Stimulated activated effector memory CD8-positive, alpha-beta T cell treated with anti-CD3 and anti-CD28 coated beads, Interleukin-12 subunit alpha, Interleukin-12 subunit beta, amount 100 ng/mL, for 72 hours (primary cell): ENCODE measurements around the gene DCP2.
A peak's percentile ranks its signal among the peaks of the same experiment; 100 is the strongest.

ENCODE experiments used
- ATAC-seq: fragments of 150-1000 bp; cut with Tn5 transposase; 2 replicates; pipeline ENCODE4 v1.10.0; 2021
- DNase-seq, 2 donors: peaks; one replicate each; pipeline ENCODE4 v3.0.0; 2021 to 2022; ENCODE audit warnings: low spot score in 2 of 2
- H3K27ac Mint-ChIP-seq: one replicate; pipeline ENCODE4 v1.8.0; 2022; ENCODE audit warnings: mild to moderate bottlenecking, mixed read lengths
- H3K36me3 Mint-ChIP-seq: one replicate; pipeline ENCODE4 v1.8.0; 2022; ENCODE audit warnings: mild to moderate bottlenecking, mixed read lengths
- H3K4me1 Mint-ChIP-seq: one replicate; pipeline ENCODE4 v1.8.0; 2022; ENCODE audit warnings: mixed read lengths
- H3K4me3 Mint-ChIP-seq: one replicate; pipeline ENCODE4 v1.8.0; 2022; ENCODE audit warnings: mild to moderate bottlenecking, mixed read lengths
- H3K9me3 Mint-ChIP-seq: one replicate; pipeline ENCODE4 v1.8.0; 2022; ENCODE audit warnings: mixed read lengths

DCP2 gene

DNA sequence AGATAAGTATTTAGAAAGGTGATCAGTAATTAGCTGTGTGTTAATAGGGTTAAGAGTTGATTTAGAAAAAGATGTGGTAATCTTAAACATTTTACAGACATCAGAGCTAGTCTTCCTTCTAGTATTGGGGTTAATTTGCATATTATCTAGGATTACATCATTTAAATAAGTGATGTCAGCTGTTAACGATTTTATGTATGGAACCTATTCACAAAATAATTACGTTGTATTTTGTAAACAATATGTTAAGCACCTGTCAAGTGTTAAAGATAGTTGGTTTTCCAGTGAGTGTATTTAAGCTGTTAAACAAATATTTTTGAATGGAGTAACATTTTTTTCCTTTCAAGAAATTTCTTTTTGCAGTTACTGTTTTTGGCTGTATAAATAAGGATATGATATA lies 2.2 kb downstream of the DCP2 start:
- DNase-seq (no peak), ATAC-seq (no peak)
- Mint-ChIP-seq H3K9me3 (no peaks in the 10 kb centered on the region), H3K36me3 (peaks cover 53% of the 10 kb centered on the region), H3K4me3 (peak overlapping the region; percentile 96), H3K4me1 (peaks cover 47% of the 10 kb centered on the region), H3K27ac (peak overlapping the region; percentile 97)

DNA sequence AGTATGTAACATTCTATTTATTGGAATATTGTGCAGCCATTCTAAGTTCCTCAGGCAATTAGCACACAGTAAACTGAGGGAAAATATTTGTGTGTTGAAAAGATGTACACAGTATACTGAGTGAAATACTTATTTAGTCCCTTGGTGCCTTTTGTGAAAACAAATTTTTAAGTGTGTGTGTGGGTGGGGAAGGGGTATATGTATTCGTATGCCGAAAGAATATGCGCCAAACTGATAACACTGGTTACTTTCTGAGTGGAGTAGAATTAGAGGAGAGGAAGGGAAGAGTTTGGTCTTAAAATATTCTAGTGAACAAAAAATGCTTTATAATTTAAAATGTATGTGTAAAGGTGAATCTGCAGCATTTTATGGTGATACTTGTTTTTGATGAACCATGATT lies 3.1 kb downstream of the DCP2 start:
- Mint-ChIP-seq H3K27ac (no peak overlapping the region), H3K4me3 (peak overlapping the region; percentile 96)
- no peak for DNase-seq

DNA sequence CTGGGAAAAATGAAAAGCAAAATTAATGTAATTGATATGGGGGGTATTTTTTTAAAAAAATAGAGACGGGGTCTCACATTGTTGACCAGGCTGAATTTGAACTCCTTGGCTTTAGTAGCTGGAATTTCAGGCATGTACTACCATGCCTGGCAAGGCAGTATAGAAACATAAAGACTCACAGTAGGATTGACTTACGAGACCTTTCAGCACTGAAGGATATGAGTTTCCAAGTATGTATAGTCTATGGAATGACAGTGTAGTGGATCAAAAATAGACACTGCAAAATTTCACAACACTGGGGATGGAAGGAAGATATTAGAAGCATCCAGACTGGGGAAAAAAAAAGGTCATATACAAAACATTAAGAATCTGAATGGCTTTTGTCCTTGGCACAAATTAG lies 6.8 kb downstream of the DCP2 start:
- ATAC-seq (no peak), DNase-seq (no peak)
- Mint-ChIP-seq H3K9me3 (no peaks in the 10 kb centered on the region), H3K27ac (peak overlapping the region; percentile 11), H3K4me3 (no peak overlapping the region), H3K4me1 (peaks cover 34% of the 10 kb centered on the region), H3K36me3 (peaks cover 41% of the 10 kb centered on the region)

More for the DNA sequence above, 3.1 kb downstream of the DCP2 start:
- Mint-ChIP-seq H3K36me3 (peaks cover 53% of the 10 kb centered on the region), H3K9me3 (no peaks in the 10 kb centered on the region), H3K4me1 (peaks cover 51% of the 10 kb centered on the region)
- ATAC-seq = no peak

DNA sequence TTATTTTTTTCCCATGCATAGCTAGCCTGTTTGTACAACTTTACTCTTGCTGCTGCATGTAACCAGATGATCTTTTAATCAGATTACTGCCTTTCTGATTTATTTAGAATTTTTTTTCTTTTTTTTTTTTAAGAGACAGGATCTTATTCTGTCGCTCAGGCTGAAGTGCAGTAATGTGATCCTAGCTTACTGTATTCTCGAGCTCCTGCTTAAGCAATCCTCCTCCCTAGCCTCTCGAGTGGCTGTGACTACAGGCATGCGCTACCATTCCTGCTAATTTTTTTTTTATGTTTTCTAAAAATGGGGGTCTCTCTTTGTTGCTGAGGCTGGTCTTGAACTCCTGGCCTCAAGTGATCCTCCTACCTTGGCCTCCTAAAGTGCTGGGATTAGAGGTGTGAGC lies 9.6 kb downstream of the DCP2 start:
- Mint-ChIP-seq H3K4me3 (no peak overlapping the region), H3K9me3 (no peaks in the 10 kb centered on the region), H3K4me1 (peaks cover 39% of the 10 kb centered on the region), H3K27ac (no peak overlapping the region), H3K36me3 (peaks cover 49% of the 10 kb centered on the region)
- no peak for DNase-seq
- no peak for ATAC-seq

DNA sequence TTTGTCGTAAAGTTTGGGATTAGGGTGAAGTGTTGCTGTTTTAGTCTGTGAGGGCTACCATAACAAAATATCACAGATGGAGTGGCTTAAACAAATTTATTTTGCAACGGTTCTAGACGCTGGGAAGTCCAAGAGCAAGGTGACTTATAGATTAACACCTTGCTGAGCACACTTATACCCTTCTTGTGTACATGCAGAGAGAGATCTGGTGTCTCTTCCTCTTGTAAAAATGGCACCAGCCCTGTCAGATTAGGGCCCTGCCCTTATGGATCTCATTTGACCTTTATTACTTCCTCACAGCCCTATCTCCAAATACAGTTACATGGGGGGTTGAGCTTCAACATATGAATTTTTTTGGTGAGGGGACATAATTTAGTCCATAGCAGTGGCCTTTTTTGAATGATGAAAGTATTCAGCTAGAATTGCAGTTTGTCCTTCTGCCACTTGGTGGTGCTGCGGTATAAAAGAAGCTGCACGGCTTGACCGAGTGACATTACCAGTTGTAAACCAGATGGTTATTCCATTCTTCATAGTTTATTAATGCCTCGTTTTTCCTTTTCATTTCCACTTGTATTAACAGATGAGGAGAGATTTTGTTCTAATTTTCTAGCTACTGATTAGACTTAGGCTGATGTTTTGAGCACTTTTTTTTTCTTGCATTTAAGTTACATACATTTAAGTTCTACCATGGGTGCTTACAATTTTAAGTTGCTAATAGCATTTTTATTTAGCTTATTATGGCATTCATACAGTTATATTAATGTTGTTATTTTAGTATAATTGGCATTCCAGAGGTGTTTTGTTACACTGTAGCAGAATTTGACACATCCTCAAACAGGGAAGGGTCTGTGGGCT lies 19.4 kb downstream of the DCP2 start:
- Mint-ChIP-seq H3K4me3 (no peak overlapping the region), H3K4me1 (peaks cover 6% of the 10 kb centered on the region), H3K36me3 (peaks cover 96% of the 10 kb centered on the region), H3K27ac (no peak overlapping the region), H3K9me3 (no peaks in the 10 kb centered on the region)
- ATAC-seq (peak; percentile 72), DNase-seq (peak; percentile 72 to 88)

DNA sequence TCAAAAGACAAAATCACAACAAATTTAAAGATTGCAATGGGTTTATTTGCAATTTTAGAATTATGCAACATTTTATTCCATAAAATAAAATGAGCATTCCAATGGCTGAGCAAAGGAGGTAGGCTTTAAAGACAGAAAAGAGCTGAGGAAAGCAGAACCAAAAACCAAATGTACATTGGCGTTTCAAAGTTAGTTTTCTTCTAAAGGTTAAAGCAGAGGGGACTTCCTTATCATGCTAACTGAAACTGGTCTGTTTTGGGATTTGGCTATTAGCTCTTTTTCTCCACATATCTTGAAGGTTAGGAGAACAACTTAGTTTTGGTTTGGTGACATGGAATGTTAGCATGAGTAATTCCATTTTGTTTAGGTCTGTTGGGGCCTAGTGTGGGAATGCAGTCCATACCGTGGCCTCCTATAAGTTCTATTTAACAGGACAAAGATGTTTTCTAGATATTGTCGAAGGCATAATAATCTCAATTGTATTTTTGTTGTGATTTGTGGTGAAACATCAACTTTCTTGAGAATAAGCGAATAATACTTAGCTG lies 20.3 kb downstream of the DCP2 start:
- DNase-seq (no peak), ATAC-seq (no peak)
- Mint-ChIP-seq H3K36me3 (peaks cover 99% of the 10 kb centered on the region), H3K9me3 (no peaks in the 10 kb centered on the region), H3K27ac (no peak overlapping the region), H3K4me1 (peaks cover 6% of the 10 kb centered on the region), H3K4me3 (no peak overlapping the region)

DNA sequence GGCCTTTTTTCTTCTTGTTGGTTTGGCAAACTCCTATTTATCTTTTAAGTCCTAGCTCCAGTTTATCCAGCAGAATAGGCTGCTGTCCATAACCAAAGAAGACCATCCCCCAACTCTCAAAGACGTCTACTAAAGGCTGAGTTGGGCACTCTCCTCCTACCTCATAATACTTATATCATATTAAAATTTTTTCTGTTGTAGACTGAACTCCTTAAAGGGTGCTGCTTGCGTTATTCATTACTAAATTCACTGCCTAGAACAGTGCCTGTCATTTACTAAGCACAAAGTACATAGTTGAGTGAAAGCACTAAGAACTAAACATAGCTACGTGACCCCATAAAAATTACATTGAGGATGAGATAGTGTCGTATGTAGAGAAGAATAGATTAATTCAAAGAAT lies 21.7 kb downstream of the DCP2 start:
- Mint-ChIP-seq H3K4me1 (peaks cover 6% of the 10 kb centered on the region), H3K36me3 (peaks cover 100% of the 10 kb centered on the region), H3K27ac (no peak overlapping the region), H3K9me3 (no peaks in the 10 kb centered on the region), H3K4me3 (no peak overlapping the region)
- ATAC-seq = no peak
- no peak for DNase-seq

DNA sequence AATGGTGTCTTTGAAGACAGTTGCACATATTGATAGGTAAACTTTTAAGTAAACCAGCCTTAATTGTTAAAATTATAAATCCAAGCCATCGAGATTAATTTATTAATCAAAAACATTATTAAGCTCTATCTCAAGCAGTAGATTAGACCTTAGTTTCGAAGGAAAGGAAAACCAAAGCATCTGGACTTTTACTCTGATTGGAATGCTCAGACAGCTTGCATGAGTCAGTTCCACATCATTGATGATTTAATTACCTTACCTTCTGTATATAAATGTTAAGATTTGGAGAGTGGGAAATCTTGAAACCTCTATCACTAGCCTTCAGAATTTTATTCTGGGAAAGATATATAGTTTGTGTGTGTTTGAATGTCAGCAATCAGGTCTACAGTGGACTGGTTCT lies 23.9 kb downstream of the DCP2 start:
- Mint-ChIP-seq H3K36me3 (peaks cover 100% of the 10 kb centered on the region), H3K4me1 (peaks cover 6% of the 10 kb centered on the region), H3K4me3 (no peak overlapping the region), H3K27ac (no peak overlapping the region), H3K9me3 (no peaks in the 10 kb centered on the region)
- DNase-seq (no peak), ATAC-seq (no peak)

DNA sequence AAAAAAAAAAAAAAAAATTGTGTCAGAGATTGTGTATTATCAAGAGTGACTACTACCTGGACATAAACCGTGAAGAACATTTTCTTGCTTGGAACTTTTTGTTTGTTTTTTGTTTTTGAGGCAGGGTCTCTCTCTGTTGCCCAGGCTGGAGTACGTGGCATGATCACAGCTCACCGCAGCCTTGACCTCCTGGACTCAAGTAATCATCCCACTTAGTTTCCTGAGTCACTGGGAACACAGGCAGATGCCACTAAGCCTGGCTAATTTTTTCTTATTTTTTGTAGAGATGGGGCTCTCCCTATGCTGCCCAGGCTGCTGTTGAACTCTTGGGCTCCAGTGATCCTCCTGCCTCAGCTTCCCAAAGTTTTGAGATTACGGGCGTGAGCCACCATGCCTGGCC lies 25.8 kb downstream of the DCP2 start:
- DNase-seq (no peak), ATAC-seq (no peak)
- Mint-ChIP-seq H3K4me3 (no peak overlapping the region), H3K9me3 (no peaks in the 10 kb centered on the region), H3K36me3 (peaks cover 92% of the 10 kb centered on the region), H3K4me1 (no peaks in the 10 kb centered on the region), H3K27ac (no peak overlapping the region)

DNA sequence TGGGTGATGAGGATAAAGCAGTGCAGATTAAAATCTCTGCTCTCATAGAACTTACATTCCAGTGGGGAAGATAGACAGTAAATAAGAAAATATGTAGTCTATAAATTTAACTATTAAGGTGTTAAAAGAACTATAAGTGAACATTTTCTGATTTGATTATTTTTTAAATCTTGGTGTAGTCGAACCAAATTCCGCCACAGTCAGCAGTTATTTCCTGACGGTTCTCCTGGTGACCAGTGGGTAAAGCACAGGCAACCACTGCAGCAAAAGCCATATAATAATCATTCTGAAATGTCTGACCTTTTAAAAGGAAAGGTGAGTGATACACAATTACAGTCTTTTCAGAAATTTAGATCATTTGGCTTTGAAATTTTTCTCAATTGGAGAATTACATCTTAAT lies 27.2 kb downstream of the DCP2 start:
- H3K27ac Mint-ChIP-seq = no peak overlapping the region
- ATAC-seq (no peak), DNase-seq (no peak)
- no peaks in the 10 kb centered on the region for H3K4me1 Mint-ChIP-seq
- no peak overlapping the region for H3K4me3 Mint-ChIP-seq
- H3K36me3 Mint-ChIP-seq = peaks cover 92% of the 10 kb centered on the region
- no peaks in the 10 kb centered on the region for H3K9me3 Mint-ChIP-seq

DNA sequence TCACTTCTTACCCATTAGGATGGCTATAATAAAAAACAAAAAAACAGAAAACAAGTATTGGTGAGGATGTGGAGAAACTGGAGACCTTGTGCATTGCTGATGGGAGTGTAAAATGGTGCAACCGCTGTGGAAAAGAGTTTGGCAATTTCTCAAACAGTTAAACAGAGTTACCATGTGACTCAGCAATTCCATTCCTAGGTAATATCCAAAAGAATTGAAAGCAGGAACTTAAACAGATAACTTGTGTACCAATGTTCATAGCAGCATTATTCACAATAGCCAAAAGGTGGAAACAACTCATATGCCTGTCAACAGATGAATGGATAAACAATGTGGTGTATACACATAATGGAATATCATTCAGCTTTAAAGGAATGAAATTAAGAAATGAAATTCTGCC lies 28.9 kb downstream of the DCP2 start:
- DNase-seq (no peak), ATAC-seq (no peak)
- Mint-ChIP-seq H3K4me3 (no peak overlapping the region), H3K27ac (no peak overlapping the region), H3K36me3 (peaks cover 92% of the 10 kb centered on the region), H3K9me3 (no peaks in the 10 kb centered on the region), H3K4me1 (no peaks in the 10 kb centered on the region)

DNA sequence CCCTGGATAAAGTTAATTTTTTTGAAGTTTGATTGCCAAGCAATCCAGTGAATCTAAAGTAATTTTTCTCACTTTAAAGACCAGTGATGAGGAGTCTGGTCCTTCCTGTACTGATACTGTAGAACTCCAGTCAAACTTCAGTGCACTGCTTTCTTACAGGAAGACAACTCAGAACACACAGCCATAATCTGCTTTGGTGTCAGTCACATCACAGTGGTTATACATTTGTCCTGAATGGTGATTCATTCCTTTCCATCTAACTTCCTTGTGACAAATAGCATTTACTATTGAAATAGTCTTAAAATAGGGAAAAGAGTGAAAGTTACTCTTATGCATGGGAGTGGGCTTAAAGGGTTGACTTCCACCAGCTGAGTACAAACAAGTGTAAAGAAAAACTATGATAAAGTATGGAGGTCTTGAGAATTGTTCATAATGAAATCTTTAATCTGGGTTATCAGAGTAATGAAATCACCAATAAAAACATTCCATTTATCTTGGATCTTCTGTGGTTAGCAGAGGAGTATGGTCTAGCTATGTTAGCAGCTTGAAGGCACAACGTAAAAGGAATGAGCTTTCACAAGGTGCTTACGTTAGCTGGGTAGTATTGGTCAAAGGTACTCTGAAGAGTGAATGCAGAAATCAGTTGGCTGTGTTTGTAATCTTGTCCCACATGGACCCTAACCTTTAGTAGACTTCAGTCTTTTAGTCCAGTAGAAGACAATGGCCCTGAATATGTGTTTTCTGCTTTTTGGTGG lies 41.5 kb downstream of the DCP2 start:
- peaks cover 65% of the 10 kb centered on the region for H3K36me3 Mint-ChIP-seq
- no peak for ATAC-seq
- H3K27ac Mint-ChIP-seq = no peak overlapping the region

DNA sequence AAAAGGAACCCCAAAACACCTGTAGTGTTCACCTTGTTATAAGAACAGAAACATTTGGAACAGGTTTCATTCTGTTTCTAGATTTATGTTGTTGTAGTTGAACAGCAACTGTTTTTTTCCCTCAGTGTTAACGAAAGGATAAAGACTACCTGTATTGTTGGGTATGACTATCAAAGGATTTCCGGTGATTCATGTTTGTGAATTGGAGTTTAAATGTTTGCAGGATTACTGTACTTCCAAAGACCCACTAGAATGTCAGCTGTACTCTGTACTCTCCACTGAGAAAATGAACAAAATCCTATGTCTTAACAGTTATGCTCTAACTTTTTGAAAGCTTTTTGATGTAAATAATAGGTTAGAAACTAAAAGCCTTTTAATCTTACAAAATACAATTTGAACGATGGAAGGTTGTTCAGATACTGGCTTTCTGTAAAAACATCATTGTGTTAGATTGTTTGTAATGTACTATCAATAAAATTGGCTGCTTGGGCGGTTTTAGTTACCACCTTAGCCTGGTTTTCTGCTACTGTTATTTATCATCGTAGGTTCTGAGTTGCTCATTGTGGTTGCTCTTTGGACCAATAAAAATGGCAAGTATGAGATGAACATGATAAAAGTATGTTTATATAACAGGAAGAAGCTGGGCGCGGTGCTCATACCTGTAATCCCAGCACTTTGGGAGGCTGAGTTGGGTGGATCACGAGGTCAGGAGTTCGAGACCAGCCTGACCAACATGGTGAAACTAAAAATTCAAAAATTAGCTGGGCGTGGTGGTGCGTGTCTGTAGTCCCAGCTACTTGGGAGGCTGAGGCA lies 44.1 kb downstream of the DCP2 start:
- Mint-ChIP-seq H3K36me3 (peaks cover 57% of the 10 kb centered on the region), H3K9me3 (no peaks in the 10 kb centered on the region), H3K4me3 (no peak overlapping the region), H3K4me1 (peaks cover 37% of the 10 kb centered on the region), H3K27ac (peak overlapping the region; percentile 56)
- DNase-seq (no peak), ATAC-seq (peak; percentile 67)

More for the DNA sequence above, 41.5 kb downstream of the DCP2 start:
- Mint-ChIP-seq H3K9me3 (no peaks in the 10 kb centered on the region), H3K4me1 (peaks cover 34% of the 10 kb centered on the region), H3K4me3 (no peak overlapping the region)
- no peak for DNase-seq

DNA sequence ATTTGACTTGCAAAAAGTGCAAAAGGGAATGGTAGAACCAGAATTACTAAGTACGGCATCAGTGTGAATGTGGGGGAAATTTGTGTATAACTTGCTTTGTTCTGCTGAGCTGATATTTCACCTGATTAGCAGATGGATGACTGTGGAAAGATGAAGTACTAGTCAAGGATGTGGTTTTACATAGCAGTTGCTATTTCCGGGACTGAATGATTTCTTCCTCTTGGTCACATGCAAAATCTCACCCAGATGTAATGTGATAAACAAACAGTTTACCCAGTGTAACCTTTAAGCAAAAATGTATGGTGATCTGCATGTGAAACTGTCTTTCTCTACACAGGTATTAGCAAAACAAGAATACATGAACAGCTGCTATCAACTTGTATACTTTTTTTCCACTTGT lies 46.1 kb downstream of the DCP2 start:
- no peak for DNase-seq
- Mint-ChIP-seq H3K4me1 (peaks cover 37% of the 10 kb centered on the region), H3K4me3 (peak overlapping the region; percentile 10), H3K36me3 (peaks cover 57% of the 10 kb centered on the region), H3K9me3 (no peaks in the 10 kb centered on the region), H3K27ac (peak overlapping the region; percentile 82)
- peak; percentile 88 for ATAC-seq

DNA sequence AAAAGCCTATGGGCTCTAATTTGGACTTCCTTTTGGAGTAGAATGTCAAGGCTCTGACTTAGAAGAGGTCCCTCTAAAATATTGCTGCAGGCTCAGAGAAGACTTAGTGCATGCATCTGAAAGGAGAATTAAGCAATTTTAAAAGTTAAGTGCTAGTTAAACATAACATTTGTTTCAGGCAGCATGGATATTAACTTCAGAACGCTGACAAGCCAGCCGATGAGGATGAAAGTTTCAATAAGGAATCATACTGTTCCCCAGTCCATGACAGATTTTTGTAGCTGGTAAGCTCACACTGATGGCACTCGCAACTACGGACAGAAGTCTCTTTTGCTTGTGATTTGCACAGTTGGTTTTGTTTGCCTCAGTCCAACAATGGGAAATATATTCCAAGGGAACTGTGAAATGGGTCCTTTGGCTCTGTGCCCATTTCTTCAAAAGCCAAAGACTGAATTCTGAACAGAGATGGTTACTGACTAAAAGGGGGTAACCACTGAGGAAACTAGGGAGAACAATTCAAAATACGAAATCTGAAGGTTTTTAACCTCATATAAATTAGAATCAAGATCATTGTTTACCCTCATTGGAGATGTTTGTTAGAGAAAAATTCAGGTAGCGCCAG lies 47.6 kb downstream of the DCP2 start:
- DNase-seq (no peak), ATAC-seq (no peak)
- Mint-ChIP-seq H3K36me3 (peaks cover 57% of the 10 kb centered on the region), H3K27ac (peak overlapping the region; percentile 26), H3K4me3 (no peak overlapping the region), H3K4me1 (peaks cover 26% of the 10 kb centered on the region), H3K9me3 (no peaks in the 10 kb centered on the region)
